ENCODE data around the gene IER5L.

GRCh38 chr9:129225490-129225778 lies 47.4 kb upstream of the IER5L start:
- TF ChIP-seq CTCF (IDR thresholded peaks at IDR 0.05; ENCODE audit: low read length): no peak
- TF ChIP-seq EZH2 (optimal IDR thresholded peaks at IDR 0.05; ENCODE audit: low read depth, low read length): no peak
- TF ChIP-seq EZH2phosphoT487 (IDR thresholded peaks at IDR 0.05; ENCODE audit: low read length): no peak

All from MM.1S (cell line).